GM13977 (cell line): ENCODE data around the gene TIGAR.

Experiments
- DNase-seq: peaks from one replicate; pipeline ENCODE4 v3.0.0; 2012; ENCODE audit warnings: low spot score
- in situ Hi-C: fragments of 300-500 bp; cut with MboI; formaldehyde crosslinking; loops from one replicate; pipeline ENCODE4 v1.12.0; 2022; ENCODE audit warnings: low sequenced_read_pairs, low pct_unique_long_range_greater_than_20kb, mixed read lengths, inconsistent platforms; ENCODE audit not compliant: unreplicated experiment
- TF ChIP-seq, protein P1 (sequence below): IDR thresholded peaks from 2 replicates; pipeline ENCODE4 v1.5.1; 2012; ENCODE audit warnings: mild to moderate bottlenecking, control low read depth; ENCODE audit not compliant: insufficient read depth; ENCODE audit errors: extremely low read depth, missing control alignments

Gene TIGAR

DNA sequence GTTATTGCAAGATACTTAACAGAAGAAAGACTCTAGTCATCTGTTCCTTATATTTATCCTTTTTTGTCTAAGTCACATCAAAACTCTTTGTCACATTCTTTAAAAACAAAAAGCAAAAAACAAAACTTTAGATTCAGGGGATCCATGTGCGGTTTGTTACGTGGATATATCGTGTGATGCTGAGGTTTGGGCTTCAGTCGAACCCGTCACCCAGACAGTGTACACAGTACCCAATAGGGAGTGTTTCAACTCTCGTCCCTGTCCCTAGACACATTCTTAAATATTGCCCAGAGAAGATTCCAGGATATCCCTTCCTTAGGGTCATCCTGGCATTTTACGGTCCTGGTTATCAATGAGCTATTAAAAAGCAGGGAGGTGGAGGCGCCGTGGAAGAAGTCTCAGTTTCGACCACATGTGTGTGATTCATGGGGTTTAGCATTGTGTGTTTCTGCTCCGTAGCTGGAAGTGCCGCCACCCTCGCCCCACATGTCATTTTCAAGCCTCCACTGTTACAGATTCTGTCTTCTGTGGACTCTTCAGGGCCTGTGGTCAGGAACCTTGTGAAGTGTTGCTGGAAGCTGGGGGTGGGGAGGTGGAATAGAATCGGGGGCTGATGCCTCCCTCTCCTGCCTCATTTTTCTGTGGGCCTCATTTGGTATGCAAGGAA, 27.6 kb upstream of the TIGAR start:
- TF ChIP-seq, protein P1, sequence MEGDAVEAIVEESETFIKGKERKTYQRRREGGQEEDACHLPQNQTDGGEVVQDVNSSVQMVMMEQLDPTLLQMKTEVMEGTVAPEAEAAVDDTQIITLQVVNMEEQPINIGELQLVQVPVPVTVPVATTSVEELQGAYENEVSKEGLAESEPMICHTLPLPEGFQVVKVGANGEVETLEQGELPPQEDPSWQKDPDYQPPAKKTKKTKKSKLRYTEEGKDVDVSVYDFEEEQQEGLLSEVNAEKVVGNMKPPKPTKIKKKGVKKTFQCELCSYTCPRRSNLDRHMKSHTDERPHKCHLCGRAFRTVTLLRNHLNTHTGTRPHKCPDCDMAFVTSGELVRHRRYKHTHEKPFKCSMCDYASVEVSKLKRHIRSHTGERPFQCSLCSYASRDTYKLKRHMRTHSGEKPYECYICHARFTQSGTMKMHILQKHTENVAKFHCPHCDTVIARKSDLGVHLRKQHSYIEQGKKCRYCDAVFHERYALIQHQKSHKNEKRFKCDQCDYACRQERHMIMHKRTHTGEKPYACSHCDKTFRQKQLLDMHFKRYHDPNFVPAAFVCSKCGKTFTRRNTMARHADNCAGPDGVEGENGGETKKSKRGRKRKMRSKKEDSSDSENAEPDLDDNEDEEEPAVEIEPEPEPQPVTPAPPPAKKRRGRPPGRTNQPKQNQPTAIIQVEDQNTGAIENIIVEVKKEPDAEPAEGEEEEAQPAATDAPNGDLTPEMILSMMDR: no peak
- in situ Hi-C loops: no loop called here
- no peak for DNase-seq

DNA sequence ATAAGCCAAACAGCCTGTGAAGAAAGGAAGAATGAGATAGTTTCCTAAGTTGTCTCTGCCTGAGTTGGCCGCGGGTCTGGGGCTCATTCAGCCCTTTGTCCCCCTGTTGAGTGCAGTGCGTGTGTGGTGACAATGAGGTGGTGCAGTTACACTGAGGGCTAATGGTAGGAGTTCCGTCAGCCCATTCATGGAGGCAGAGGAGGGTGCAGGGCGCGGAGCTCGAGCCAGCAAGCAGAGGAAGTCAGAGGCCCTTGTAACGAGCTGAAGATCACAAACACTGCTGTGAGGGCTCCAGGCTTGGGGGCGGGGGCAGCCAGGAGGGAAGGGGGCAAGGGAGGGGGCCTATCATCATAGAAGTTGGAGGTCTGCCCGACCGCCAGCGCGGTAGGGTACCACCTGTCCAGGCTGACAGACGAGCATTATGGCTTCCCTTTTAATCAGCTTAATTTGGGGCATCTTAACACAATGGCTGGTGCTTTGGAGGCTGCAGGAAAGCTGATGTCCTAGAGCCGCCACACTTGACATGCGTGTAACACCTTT, 27.0 kb upstream of the TIGAR start:
- TF ChIP-seq, protein P1: no peak
- no peak for DNase-seq
- in situ Hi-C loops: no loop called here

GRCh38 chr12:4296751-4297150, 24.3 kb upstream of the TIGAR start:
- TF ChIP-seq, protein P1: no peak
- DNase-seq: no peak
- in situ Hi-C loops: no loop called here

- in situ Hi-C loops: no loop called here
- DNase-seq: no peak
- TF ChIP-seq, protein P1: no peak
Measured at GRCh38 chr12:4297617-4298016, 23.4 kb upstream of the TIGAR start.

DNA sequence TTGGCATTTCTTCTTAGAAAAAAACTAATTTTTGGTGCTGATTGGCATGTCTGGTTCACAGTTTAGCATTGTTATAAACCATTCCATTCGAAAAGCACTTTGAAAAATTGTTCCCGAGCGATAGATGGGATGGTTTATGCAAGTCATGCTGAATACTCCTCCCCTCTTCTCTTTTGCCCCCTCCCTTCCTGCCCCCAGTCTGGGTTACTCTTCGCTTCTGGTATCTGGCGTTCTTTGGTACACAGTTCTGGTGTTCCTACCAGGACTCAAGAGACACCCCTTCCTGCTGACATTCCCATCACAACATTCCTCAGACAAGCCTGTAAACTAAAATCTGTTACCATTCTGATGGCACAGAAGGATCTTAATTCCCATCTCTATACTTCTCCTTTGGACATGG, 20.1 kb upstream of the TIGAR start:
- DNase-seq: no peak
- TF ChIP-seq, protein P1: no peak
- in situ Hi-C loops: no loop called here

DNA sequence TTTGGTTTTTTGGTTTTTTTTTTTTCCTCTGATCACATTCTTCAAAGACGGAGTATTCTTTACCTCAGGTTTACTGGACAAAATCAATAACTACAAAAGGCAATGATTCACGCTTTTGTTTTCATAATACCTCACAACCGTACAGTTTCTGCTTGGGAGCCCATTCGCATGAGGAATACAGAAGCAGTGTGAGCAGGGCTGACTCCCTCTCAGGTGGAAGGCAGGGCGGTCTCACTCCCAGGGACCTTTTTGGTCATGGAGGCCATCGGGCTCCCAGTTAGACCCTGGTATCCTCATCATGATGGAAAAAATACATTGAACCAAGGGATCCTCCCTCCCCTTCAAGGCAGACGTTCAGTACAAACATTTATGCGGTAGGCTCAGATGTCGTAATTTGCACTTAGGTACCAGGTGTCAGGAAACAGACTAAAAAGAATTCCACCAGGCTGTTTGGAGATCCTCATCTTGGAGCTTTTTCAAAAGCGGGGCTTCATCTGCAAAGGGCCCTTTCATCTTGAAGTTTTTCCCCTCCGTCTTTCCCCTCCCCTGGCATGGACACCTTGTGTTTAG, 19.0 kb upstream of the TIGAR start:
- in situ Hi-C loops: no loop called here
- DNase-seq: no peak
- TF ChIP-seq, protein P1: no peak
